Activated CD4-positive, alpha-beta T cell treated with anti-CD3 and anti-CD28 coated beads for 48 hours (primary cell): ENCODE measurements around the gene MSI2.

ENCODE experiments used
- DNase-seq: peaks from one replicate; pipeline ENCODE4 v3.0.0-alpha.2; 2020

MSI2 gene

DNA sequence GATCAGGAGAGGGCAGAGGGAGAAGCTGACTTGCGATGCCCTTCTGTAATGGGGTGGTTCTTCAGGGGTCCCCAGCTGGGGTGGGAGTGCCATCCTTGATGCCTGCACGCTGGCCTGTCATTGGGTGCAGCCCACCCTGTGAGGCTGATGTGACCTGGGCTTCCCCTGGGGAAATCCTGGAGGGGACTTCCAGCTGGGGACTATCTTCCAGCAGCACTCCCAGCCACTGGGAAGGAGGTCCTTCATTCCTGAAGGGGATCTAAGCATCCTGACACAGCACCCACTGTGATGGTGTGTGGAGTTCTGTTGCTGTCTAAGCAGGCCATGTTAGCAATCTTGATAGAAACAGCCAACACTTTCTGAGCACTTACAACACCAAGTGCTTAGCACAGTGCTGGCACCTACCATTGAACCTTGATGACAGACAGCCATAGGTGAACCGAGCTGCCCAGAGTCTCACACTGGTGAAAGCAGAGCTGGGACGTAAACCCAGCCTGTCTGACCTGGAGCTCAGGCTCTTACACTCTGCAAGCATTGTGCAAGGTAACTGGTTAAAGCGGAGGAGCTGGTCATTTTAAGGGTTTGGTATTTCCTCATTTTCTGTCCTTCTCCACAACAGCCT, 277.5 kb downstream of the MSI2 start:
- no peak for DNase-seq

DNA sequence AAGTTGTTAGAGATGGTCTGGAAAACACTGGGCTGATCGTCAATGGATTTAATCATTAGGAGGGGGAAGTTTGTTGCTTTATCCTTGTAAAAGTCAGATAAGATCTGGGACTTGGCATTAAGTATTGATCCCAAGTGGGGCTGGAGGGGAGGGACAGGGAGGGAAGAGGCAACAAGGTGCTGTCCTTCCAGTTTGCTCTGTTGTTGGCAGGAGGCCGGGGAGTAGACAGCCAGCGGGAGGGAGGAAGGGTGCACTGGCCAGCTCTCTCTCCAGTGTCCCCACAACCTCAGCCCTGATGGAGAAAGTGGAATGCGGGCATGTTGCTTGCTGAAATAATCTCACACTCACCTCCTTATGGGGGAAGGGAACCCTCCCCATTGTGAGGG, 278.5 kb downstream of the MSI2 start:
- DNase-seq, result no peak

DNA sequence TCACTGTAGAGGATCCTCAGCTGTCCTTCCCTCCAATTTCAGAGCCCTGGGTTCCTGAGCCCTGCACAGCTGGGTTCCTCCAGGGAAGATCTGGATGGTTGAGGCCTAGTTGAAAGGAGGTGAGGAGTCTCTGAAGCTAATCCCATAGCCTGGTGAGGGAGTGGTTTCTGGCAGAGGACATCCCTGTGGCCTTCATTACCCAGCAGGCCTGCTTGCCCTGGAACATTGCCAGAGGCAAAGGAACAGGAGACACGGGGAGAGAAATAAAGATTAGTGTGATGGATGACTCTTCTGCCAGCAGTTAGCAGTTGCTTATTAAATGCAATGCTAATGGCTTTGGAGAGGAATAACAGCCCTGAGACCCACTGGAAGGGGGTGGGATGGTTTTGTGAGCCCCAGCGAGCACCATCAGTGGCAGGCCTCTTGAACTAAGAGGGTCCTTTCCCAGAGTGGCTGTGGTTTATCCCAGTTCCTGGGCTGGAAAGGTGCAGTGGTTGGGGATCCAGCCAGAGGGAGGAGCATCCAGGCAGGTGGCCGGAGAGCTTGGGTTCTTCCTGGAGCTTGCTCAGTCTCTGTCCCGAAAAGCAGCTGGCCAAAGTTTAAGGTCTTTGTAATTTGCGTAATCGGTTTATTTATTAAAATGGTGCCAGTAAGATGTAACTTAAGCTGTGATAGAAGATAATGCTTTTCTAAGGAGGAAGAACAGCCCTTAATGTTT, 279.1 kb downstream of the MSI2 start:
- no peak for DNase-seq

DNA sequence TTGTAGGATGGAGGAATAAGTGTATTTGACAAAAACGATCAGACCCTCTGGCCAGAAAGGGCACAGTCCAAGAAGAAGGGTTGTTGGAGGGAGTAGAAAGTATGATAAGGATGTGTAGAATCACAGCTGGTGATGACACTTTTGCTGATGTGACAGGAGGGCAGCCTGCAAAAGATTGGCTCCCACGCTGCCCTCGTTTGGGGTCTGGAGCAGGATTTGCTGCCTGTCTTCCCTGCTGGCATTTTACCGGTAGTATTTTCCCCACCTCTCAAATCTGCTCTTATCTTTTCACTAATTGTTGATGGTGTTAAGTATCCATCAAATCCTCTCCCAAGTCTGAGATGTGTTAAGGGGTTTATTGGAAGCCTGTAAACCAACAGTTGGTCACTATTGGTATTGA, 280.0 kb downstream of the MSI2 start:
- DNase-seq, result no peak

DNA sequence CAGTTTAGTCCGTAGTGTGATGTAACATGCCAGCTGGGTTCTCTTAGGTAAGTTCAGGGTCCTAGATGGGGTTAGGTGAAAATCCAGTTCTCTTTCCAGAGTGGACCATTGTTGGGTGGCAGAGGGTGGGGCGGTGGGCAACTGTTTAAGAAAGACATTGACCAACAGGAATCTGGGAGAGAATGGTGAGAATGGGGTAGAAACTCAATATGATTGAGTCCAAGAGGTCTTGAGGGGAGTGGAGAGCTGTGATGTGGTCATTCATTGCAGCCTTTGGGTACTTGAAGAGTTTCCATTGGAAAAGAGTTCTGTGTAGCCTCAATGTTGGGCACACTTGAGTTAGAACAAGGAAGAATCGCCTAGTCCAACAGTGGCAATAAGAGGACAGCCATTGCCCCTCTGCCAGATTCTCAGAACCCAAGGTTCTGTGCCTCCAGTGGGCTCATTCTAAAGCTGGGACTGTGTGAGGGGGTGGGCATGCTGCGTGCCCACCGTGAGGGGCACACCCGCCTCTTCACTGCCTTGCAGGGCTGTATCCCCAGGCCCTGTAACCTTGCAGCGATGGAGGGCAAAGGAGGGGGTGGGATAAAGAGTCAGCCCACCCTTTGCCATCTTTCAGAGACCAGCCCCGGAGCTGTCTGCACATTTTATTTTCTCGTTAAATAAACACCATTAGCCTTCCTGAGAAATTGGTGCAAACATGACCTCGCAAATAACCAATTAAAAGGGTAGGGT, 280.6 kb downstream of the MSI2 start:
- no peak for DNase-seq

DNA sequence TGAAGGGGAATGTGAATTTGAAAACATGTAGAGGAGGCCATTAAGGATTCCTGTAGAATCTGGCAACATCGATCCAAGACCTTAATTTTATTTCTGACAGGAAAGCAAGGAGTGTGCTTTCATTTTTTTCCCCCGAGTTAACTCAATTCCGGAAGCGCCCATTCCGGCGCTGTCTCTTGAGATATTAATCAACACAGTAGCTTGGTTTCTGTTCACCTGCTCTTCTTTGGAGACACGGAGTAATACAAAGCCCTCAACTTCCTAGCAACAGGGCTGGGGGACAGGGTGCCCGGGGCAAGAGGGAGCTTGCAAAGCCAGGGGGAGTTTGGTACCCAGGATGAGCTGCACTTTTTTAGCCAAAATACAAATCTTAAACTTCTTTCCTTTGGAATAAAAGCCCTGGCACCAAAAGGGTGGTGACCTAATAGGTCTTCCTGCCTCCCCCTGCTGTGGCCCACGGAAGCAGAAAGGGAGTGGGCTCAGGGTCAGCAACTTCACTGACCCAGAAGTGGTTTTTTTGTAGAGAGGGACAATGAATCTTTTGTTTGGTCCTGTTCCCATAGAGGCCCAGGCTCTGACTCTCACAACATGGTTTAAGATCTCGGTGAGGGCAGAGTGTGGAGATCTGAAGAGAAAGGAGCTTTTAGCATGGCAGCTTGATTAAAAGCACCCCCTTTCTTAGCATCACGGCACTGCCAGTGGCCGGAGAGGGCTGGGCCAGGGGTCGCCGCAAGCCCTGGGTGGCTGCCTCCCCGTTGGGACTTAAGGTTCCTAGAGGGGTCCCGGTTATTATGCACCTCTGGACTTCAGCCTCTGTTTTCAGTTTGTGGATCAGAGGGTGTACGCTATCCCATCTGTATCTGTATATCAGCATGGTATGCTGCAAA, 281.4 kb downstream of the MSI2 start:
- no peak for DNase-seq

DNA sequence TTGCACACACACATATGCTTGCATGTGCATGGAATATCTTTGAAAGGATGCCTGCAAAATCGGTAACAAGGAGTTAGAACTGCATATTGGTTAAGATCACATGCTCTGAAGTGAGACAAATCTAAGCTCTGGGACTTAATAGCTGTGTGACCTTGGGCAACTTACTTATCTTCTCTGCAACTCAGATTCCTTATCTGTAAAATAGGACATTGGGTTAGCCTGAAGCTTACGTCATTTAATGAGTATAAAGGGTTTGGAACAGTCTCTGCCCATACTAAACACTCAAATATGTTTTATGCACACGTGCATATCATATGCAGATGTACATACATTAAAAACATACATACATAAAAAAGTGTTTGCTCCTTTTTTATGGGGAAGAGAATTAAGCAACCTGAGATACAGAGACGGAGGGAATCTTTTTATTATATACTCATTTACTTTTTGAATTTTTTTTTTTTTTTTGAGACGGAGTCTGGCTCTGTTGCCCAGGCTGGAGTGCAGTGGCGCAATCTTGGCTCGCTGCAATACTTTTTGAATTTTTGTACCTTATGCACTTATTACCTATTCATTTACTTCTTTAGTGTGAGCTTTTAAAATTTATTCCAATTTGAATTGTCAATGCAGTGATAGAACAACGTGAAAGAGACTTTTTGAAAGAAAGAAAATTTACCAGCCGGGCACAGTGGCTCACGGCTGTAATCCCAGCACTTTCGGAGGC, 282.6 kb downstream of the MSI2 start:
- no peak for DNase-seq

DNA sequence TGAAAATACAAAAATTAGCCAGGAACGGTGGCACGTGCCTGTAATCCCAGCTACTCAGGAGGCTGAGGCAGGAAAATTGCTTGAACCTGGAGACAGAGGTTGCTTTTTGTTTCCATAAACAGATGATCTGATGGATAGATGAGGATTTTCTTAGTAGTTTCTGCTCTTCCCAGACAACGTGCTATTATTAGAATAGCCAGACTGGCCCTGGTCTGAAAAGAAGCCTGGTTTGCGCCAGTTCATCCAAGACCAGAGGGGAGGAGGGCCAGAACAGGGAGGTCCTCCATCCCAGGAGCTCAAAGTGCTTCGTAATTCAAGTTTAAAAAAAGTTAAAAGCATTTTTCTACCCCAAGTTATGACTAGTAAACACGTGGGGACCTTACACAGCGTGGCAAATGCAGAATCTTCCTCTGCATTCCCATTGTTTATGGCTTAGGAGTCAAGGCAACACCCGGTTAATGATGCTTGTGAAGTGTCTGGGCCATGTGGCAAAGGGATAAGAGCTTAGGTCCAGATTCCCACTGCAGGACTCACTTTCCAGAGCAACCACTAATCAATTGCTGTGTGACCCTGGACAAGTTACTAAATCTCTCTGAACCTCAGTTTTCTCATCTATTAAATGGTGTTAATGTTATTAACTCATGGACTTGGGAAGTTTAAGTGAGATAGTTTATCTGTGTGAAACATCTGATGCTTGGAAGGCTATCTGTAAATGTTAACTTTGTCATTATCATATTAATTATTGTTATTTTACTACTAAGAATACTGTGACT, 283.4 kb downstream of the MSI2 start:
- no peak for DNase-seq

DNA sequence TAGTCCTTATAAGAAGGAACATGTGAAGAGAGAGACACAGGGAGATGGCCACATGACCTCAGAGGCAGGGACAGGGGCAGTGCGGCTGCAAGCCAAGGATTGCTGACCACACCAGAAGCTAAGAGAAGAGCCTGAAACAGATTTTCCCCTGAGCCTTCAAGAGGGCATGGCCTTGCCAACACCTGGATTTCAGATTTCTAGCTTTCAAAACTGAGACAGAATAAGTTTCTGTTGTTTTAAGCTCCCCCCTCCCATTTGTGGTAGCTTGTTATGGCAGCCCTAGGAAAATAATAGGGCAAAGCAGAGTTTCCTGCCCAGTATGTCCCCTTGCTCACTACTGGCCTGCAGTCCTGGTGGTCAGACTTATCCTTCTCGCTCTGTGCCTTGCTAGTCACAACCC, 284.3 kb downstream of the MSI2 start:
- DNase-seq, result no peak

DNA sequence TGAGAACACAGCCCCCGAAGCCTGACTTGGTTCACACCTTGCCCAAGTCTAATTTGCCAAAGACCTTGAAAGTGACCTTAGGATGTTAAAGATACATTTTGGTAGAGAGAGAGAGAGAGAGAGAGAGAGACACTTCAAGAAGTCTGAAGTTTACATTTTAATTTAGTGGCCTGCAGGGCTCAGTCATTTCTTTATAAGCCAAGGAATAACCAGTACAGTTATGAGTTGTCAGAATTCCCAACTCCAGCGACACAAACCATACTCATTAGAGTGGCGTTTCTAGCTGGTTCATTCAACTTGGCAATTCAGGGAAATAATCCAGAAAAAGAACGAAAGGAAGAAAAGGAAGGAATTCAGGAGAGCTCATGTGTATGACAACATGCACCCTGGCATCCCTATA, 284.7 kb downstream of the MSI2 start:
- DNase-seq, result no peak

DNA sequence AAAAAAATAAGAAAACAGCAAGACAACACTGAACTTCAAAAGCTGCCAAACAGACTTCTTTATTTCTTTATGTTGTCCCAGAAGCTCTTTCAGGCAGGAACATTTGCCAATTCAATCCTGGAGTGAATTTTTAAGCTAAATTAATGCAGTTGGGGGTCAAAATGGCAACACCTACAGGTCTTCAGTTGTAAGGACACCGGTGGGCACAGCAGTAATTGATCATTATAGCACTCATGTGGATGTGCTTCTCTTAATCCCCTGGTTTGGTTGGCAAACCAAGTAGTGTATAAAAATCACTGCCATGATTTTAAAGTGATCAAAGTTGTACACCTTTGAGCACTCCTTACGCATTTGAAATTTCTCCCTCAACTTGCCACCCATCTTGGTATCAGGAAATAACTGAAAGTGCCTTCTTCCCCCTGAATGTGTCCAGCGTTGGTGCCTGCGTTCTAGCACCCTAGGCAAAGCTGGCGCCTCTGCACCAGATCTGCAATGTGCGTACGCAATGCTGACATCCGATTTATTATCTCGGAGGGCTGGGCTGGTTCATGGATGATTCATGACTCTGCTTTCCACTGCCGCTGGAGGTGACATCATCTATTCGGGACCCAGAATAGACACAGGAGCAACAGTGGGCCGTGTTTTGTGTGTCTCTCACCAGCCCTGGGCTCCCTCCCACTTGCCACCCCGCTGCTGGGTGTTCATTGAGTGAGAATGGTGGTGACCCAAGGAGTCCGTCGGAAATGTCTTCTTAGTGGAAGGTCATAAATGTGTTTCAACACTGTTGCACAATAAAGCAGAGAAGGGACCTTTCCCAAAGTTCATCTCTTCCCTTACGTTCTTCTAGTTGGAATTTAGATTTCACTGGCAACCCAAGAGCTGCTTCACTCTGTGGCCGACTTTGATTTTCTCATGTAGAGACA, 285.4 kb downstream of the MSI2 start:
- no peak for DNase-seq

DNA sequence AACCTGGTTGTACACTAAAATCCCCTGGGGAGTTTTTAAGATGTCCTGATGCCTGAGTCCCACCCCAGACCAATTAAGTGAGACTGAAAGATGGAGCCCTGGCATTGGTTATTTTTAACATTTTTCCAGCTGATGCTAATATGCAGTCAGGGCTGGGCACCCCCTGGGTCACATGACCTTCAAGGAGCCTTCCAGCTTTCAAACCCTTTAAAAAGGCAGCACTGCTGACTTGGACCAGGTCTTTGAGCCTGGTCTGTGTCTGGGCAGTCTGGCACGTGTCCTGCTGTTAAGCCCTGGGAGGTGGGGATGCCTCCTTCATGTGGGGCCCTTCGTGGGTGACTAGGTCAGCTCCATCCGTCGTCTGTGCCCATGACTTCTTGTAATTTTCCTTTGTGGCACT, 286.2 kb downstream of the MSI2 start:
- DNase-seq, result no peak

DNA sequence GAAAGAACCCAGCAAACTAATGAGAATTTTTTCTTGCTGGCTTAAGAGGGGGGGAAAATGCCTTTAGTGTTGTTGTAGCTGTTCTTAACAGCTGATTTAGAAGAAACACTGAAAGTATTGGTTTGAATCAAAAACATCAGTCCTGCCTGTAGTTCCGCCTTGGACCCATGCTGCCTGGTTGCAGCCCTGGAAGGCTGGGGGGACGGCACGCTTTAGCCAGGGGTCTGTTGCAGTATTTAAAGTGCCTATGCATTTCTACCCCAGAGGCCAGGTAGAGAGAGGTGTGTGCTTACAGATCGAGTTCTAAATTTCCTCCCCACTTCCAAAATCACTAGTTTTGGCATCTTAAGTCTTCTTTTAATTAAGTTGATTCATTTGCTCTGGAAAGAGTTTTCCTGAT, 286.9 kb downstream of the MSI2 start:
- no peak for DNase-seq

DNA sequence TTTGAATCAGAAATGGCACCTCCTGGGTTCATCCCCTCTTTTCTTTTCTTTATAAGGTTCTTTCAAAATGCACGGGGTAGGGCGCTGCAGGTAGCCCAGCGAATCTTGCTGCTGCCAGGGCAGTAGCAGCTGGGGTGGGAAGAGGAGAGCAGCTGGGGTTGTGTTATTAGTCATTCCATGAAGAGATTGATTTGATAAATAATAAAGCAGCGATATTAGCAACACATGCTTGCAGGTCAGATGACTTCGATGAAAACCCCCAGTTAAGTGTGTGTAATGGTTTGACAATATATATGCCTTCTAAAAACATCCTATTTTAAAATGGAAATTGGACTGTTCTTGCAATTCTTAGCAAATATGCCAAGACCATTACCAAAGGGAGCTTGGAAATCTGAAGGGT, 288.1 kb downstream of the MSI2 start:
- DNase-seq, result no peak

DNA sequence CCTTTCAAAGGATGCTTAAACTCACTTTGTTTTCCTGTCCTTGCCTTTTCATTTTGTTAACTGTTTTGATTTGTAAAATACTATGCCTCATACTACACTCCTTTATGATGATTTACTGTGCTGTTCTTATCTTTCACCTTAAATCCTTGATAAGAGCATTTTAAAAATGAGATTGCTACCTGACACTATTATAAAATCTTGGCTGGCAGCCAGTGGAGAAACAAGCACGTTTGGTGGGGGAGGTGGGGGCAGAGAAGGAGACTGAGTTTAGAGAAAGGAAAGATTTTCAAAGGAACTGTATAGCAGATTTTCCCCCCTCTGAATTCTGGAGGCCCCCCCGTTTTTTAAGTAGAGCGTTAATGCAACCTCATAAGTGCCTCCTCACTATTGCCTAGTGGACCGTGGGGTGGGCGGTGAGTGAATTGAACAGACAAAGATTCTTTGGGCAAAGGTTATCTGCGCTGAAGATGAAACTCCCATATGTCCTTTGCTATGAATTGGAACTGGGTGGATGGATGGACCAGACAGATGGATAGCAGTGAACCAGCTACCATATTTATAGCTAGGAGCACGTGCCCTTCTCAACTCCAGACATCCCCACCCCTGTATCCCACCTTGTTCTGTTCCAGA, 288.6 kb downstream of the MSI2 start:
- DNase-seq, result no peak

DNA sequence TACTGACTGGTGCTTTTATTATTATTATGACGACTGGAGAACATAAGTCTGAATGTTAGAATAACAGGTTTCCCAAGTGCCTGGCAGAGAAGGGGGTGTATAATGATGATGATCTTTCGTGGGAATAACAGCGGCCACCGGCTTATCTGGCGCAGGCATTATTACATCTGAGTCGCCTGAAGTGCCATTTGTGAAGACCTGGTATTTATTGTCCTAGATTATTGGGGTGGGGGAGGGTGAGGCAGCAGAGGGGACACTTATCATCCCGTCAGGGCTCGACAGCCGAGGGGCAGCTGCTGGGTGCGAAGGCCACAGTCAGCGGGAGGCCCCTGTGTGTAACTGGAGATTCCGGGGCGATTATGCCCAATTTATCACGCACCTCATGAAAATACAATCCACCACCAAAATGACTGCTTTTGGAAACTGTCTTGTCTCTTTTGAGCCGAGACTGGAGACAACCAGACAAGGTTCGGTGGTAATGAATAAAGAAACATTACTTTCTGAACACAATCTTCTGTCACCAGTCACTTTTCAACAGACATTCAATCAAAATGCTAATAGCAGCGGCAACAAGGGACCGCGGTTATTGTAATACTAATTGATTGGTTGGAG, 289.5 kb downstream of the MSI2 start:
- DNase-seq, result no peak

DNA sequence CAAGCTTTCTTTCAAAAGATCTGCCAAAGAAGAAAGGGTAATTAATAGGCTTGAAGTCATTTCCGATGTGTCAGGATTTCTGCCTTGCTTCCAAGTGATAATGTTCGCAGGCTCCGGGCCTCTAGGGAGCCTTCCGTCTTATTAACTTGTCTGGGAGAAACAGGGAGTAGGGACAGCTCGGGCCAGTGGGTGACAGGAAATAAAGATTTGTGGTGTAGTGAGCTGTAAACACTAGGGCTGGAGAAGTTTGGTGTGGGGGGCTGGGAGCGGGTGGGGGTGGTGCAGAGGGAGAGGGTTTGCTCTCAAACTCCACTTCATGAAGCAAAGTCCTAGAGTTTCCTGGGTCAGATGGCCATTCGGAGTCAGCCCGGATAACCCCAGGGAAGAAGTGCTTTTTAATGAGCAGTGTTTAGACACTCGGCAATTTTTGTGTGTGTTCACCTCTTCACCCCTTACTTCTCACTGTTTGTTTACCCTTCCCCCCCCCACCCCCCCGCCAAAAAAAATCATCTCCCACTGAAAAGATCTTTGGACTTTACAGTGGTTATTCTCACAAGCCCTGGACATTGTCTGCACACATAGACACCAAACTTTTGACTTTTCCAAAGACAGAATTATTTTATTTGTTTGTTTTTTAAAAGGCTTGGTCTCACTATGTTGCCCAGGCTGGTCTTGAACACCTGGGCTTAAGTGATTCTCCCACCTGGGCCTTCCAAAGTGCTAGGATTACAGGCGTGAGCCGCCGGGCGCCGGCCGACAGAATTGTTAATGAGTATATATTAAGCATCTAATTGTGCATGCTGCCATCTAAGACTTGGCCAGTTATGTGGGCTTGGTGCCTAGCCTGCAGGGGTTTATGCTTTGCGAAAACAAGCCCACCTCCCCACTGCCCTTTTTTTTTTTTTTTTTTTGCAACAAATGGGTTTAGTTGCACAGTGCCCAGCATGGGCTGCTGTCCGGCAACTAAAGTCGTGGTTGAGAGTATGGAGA, 292.4 kb downstream of the MSI2 start:
- DNase-seq, result no peak

DNA sequence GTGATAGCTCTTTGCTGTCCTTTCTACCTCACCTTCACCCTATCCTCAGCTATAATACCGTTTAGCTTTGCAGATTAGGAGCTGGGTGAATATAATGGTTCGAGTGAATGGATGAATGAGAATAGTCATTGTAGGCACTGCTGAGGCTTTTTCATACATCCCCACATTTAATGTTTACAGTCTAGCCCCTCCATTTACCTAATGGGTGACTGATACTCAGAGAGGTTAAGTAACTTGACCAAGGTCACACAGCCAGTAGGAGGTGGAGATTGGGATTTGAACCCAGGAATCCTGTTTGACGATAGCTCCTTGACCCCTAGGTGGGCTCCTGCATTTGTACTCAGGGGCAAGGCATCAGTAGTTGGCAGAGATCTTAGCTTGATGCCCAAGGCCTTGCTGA, 293.1 kb downstream of the MSI2 start:
- DNase-seq, result no peak
